ENCODE measurements around the gene NEXMIF.
"Not testable (repeated sequence)": the region's sequence is repeated elsewhere in the genome, so short reads cannot be mapped to it uniquely, and the experiment has no call there.

Gene NEXMIF

GRCh38 chrX:74925225-74926088 lies at the start of gene NEXMIF:
TSS of gene NEXMIF (minus strand) at chrX:74925452.
- peak; percentile 7 for DNase-seq (ENCODE audit: low read depth)

GRCh38 chrX:74961962-74962361 lies 36.7 kb upstream of the NEXMIF start:
- DNase-seq (ENCODE audit: low read depth) = not testable (repeated sequence)

GRCh38 chrX:74949717-74950116 lies 24.5 kb upstream of the NEXMIF start:
- no peak for DNase-seq (ENCODE audit: low read depth)

GRCh38 chrX:74940414-74940813 lies 15.2 kb upstream of the NEXMIF start:
- no peak for DNase-seq (ENCODE audit: low read depth)

- DNase-seq (ENCODE audit: low read depth) = no peak
Measured at GRCh38 chrX:74931214-74931613, 6.0 kb upstream of the NEXMIF start.

GRCh38 chrX:74924449-74925224 lies 615 bp downstream of the NEXMIF start:
- peak; percentile 6 for DNase-seq (ENCODE audit: low read depth)

- peak; percentile 1 for DNase-seq (ENCODE audit: low read depth)
Measured at GRCh38 chrX:74923942-74924448, 1.3 kb downstream of the NEXMIF start.

- DNase-seq (ENCODE audit: low read depth) = no peak
Measured at GRCh38 chrX:74922922-74923543, 2.2 kb downstream of the NEXMIF start.

- DNase-seq (ENCODE audit: low read depth) = no peak
Measured at GRCh38 chrX:74911494-74911893, 13.8 kb downstream of the NEXMIF start.

GRCh38 chrX:74906417-74906816 lies 18.8 kb downstream of the NEXMIF start:
- DNase-seq (ENCODE audit: low read depth) = no peak

- no peak for DNase-seq (ENCODE audit: low read depth)
Measured at GRCh38 chrX:74902806-74903205, 22.4 kb downstream of the NEXMIF start.

- no peak for DNase-seq (ENCODE audit: low read depth)
Measured at GRCh38 chrX:74892561-74892960, 32.7 kb downstream of the NEXMIF start.

GRCh38 chrX:74890676-74891430 lies 34.4 kb downstream of the NEXMIF start:
- DNase-seq (ENCODE audit: low read depth) = no peak

GRCh38 chrX:74882383-74882782 lies 42.9 kb downstream of the NEXMIF start:
- DNase-seq (ENCODE audit: low read depth) = not testable (repeated sequence)

- no peak for DNase-seq (ENCODE audit: low read depth)
Measured at GRCh38 chrX:74865725-74866124, 59.5 kb downstream of the NEXMIF start.

GRCh38 chrX:74853255-74853654 lies 72.0 kb downstream of the NEXMIF start:
- DNase-seq (ENCODE audit: low read depth) = no peak

- no peak for DNase-seq (ENCODE audit: low read depth)
Measured at GRCh38 chrX:74835566-74835965, 89.7 kb downstream of the NEXMIF start.

GRCh38 chrX:74819797-74820196 lies 105.5 kb downstream of the NEXMIF start:
- DNase-seq (ENCODE audit: low read depth) = not testable (repeated sequence)

- no peak for DNase-seq (ENCODE audit: low read depth)
Measured at GRCh38 chrX:74814681-74815080, 110.6 kb downstream of the NEXMIF start.

GRCh38 chrX:74804574-74804973 lies 120.7 kb downstream of the NEXMIF start:
- DNase-seq (ENCODE audit: low read depth) = no peak

- no peak for DNase-seq (ENCODE audit: low read depth)
Measured at GRCh38 chrX:74800062-74800461, 125.2 kb downstream of the NEXMIF start.

Data from activated T-cell treated with anti-CD3 and anti-CD28 coated beads for 24 hours (primary cell).